HG03469 (cell line): ENCODE results near the gene KLHL29.
"Not testable (repeated sequence)": the region's sequence is repeated elsewhere in the genome, so short reads cannot be mapped to it uniquely, and the experiment has no call there.

Source experiments
- ATAC-seq: cut with Tn5 transposase; IDR thresholded peaks from one replicate; pipeline ENCODE4 v1.9.1; 2021; ENCODE audit warnings: mild to moderate bottlenecking, moderate library complexity, moderate number of reproducible peaks; ENCODE audit not compliant: unreplicated experiment

The KLHL29 gene

GRCh38 chr2:23391237-23391736 is 6.3 kb downstream of the KLHL29 start:
- not testable (repeated sequence) for ATAC-seq

GRCh38 chr2:23393722-23394121 is 8.7 kb downstream of the KLHL29 start:
- ATAC-seq = no peak

GRCh38 chr2:23394700-23395099 is 9.7 kb downstream of the KLHL29 start:
- ATAC-seq = no peak

- no peak for ATAC-seq
Observed at GRCh38 chr2:23397478-23397877, 12.5 kb downstream of the KLHL29 start.

GRCh38 chr2:23399674-23400261 is 14.8 kb downstream of the KLHL29 start:
- ATAC-seq = peak; percentile 59

- no peak for ATAC-seq
Observed at GRCh38 chr2:23400703-23401102, 15.7 kb downstream of the KLHL29 start.

GRCh38 chr2:23401427-23402204 is 16.6 kb downstream of the KLHL29 start:
- ATAC-seq = no peak

- ATAC-seq = no peak
Observed at GRCh38 chr2:23402205-23402740, 17.3 kb downstream of the KLHL29 start.

- peak; percentile 57 for ATAC-seq
Observed at GRCh38 chr2:23404426-23404825, 19.4 kb downstream of the KLHL29 start.

- no peak for ATAC-seq
Observed at GRCh38 chr2:23409248-23409647, 24.3 kb downstream of the KLHL29 start.

GRCh38 chr2:23410596-23410995 is 25.6 kb downstream of the KLHL29 start:
- no peak for ATAC-seq

- no peak for ATAC-seq
Observed at GRCh38 chr2:23411752-23412431, 26.9 kb downstream of the KLHL29 start.

- ATAC-seq = no peak
Observed at GRCh38 chr2:23412556-23413155, 27.7 kb downstream of the KLHL29 start.

- ATAC-seq = no peak
Observed at GRCh38 chr2:23413641-23414040, 28.7 kb downstream of the KLHL29 start.

- no peak for ATAC-seq
Observed at GRCh38 chr2:23414106-23414505, 29.1 kb downstream of the KLHL29 start.

GRCh38 chr2:23414871-23415270 is 29.9 kb downstream of the KLHL29 start:
- no peak for ATAC-seq

GRCh38 chr2:23417310-23417709 is 32.3 kb downstream of the KLHL29 start:
- ATAC-seq = no peak

- ATAC-seq = no peak
Observed at GRCh38 chr2:23418056-23418455, 33.1 kb downstream of the KLHL29 start.

GRCh38 chr2:23418461-23418911 is 33.5 kb downstream of the KLHL29 start:
- no peak for ATAC-seq

GRCh38 chr2:23419171-23420090 is 34.5 kb downstream of the KLHL29 start:
- no peak for ATAC-seq
